OCI-LY3 (cell line): ENCODE data around the gene ZDHHC22.

ENCODE experiments used
- EZH2phosphoT487 ChIP-seq: fragments of 200-600 bp; shearing (Covaris generic); IDR thresholded peaks from 2 replicates; pipeline ENCODE4 v1.6.1; 2018; ENCODE audit warnings: antibody characterized with exemption, mixed run types, low read depth
- TF ChIP-seq, protein P1 (sequence below): fragments of 200-600, 300-600 bp; sonication (generic); IDR thresholded peaks from 2 replicates; pipeline ENCODE4 v1.5.1; 2014; ENCODE audit warnings: antibody characterized with exemption, low read length, low read depth

DNA sequence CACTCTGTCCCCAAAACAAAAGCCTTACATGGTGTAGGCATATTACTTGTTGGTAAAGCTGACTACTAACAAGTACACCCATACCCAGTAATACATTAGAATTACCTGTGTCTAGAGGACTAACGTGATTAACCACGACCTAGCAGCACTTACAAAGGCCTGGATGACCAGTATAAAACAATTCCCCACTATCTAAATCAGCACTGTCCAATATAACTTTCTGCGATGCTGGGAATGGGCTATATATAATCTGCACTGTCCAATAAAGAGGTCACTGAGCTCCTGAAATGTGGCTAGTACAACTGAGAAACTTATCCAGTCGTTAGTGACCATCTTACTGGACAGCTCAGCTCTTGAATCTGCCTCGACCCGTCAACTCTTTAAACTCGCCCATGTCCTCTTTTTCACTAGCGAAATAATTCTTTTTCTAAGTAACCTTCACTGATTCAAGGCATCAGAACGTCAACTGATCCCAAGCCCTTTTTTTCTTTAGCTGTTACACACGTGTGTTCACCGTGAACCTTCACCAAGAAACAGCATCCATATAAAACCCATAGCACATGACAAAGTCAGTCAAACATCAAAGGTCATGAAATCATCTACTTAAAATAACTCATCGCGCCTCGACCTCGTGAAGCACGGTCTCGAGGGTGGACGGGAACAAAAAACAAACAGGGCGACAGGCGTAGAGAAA lies 44.4 kb downstream of the ZDHHC22 start:
- TF ChIP-seq, protein P1, sequence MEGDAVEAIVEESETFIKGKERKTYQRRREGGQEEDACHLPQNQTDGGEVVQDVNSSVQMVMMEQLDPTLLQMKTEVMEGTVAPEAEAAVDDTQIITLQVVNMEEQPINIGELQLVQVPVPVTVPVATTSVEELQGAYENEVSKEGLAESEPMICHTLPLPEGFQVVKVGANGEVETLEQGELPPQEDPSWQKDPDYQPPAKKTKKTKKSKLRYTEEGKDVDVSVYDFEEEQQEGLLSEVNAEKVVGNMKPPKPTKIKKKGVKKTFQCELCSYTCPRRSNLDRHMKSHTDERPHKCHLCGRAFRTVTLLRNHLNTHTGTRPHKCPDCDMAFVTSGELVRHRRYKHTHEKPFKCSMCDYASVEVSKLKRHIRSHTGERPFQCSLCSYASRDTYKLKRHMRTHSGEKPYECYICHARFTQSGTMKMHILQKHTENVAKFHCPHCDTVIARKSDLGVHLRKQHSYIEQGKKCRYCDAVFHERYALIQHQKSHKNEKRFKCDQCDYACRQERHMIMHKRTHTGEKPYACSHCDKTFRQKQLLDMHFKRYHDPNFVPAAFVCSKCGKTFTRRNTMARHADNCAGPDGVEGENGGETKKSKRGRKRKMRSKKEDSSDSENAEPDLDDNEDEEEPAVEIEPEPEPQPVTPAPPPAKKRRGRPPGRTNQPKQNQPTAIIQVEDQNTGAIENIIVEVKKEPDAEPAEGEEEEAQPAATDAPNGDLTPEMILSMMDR, result no peak
- no peak for TF ChIP-seq EZH2phosphoT487
